ENCODE results near the gene KRTAP10-11.

KRTAP10-11 gene

GRCh38 chr21:44644878-44645277, 1.3 kb upstream of the KRTAP10-11 start:
- no peak overlapping the region for H3K4me3 ChIP-seq (ENCODE audit: control insufficient read depth, low read depth, low read length)
- DNase-seq (ENCODE audit: low read depth) = no peak
- TF ChIP-seq CTCF (IDR thresholded peaks at IDR 0.05; ENCODE audit: control insufficient read depth, insufficient read depth, low read depth, low read length, missing control alignments) = no peak

GRCh38 chr21:44647222-44647552, 973 bp downstream of the KRTAP10-11 start:
- no peak for TF ChIP-seq CTCF (IDR thresholded peaks at IDR 0.05; ENCODE audit: control insufficient read depth, insufficient read depth, low read depth, low read length, missing control alignments)
- no peak overlapping the region for H3K4me3 ChIP-seq (ENCODE audit: control insufficient read depth, low read depth, low read length)
- no peak for DNase-seq (ENCODE audit: low read depth)

- DNase-seq (ENCODE audit: low read depth) = no peak
- TF ChIP-seq CTCF (IDR thresholded peaks at IDR 0.05; ENCODE audit: control insufficient read depth, insufficient read depth, low read depth, low read length, missing control alignments) = no peak
- no peak overlapping the region for H3K4me3 ChIP-seq (ENCODE audit: control insufficient read depth, low read depth, low read length)
These were observed 2.5 kb downstream of the KRTAP10-11 start for GRCh38 chr21:44648557-44649311.

GRCh38 chr21:44649521-44650100, 3.4 kb downstream of the KRTAP10-11 start:
- no peak for TF ChIP-seq CTCF (IDR thresholded peaks at IDR 0.05; ENCODE audit: control insufficient read depth, insufficient read depth, low read depth, low read length, missing control alignments)
- no peak overlapping the region for H3K4me3 ChIP-seq (ENCODE audit: control insufficient read depth, low read depth, low read length)

GRCh38 chr21:44650265-44650972, 4.2 kb downstream of the KRTAP10-11 start:
- no peak for DNase-seq (ENCODE audit: low read depth)
- TF ChIP-seq CTCF (IDR thresholded peaks at IDR 0.05; ENCODE audit: control insufficient read depth, insufficient read depth, low read depth, low read length, missing control alignments) = no peak

More at GRCh38 chr21:44649521-44650100, 3.4 kb downstream of the KRTAP10-11 start:
- DNase-seq (ENCODE audit: low read depth) = no peak

GRCh38 chr21:44650973-44651675, 4.9 kb downstream of the KRTAP10-11 start:
- no peak for DNase-seq (ENCODE audit: low read depth)
- H3K4me3 ChIP-seq (ENCODE audit: control insufficient read depth, low read depth, low read length) = no peak overlapping the region

More at GRCh38 chr21:44650265-44650972, 4.2 kb downstream of the KRTAP10-11 start:
- H3K4me3 ChIP-seq (ENCODE audit: control insufficient read depth, low read depth, low read length) = no peak overlapping the region

More at GRCh38 chr21:44650973-44651675, 4.9 kb downstream of the KRTAP10-11 start:
- TF ChIP-seq CTCF (IDR thresholded peaks at IDR 0.05; ENCODE audit: control insufficient read depth, insufficient read depth, low read depth, low read length, missing control alignments) = no peak
